Dedifferentiated amniotic fluid mesenchymal stem cell (primary cell): ENCODE measurements around the gene FGF1.

Experiments used
- DNase-seq: peaks from one replicate; pipeline ENCODE4 v3.0.0-alpha.2; 2016; ENCODE audit errors: extremely low spot score

Gene FGF1

GRCh38 chr5:142578161-142578830 lies 107.6 kb downstream of the FGF1 start:
- no peak for DNase-seq

GRCh38 chr5:142576804-142577203 lies 109.1 kb downstream of the FGF1 start:
- no peak for DNase-seq

GRCh38 chr5:142576303-142576702 lies 109.6 kb downstream of the FGF1 start:
- DNase-seq = no peak

GRCh38 chr5:142572006-142572405 lies 113.9 kb downstream of the FGF1 start:
- DNase-seq = no peak

DNA sequence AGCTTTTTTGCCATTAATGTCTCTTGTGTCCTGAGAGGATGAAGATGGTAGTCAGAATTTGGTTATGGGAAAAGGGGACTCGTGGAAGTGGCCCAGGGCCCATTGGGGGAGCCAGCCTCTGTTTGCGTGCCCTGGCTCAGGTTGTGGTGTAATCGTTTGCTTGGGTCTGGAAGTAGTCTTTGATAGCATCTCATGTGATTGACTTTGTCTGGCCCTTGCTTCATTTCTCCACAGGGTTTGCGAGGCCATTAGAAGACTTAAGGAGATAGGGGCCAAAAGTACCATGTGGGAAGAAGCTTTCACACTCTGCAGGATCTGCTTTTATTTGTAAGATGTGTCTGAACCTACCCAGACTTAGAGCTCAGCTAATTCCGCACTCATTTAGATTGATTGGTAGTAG lies 114.5 kb downstream of the FGF1 start:
- DNase-seq = no peak

DNA sequence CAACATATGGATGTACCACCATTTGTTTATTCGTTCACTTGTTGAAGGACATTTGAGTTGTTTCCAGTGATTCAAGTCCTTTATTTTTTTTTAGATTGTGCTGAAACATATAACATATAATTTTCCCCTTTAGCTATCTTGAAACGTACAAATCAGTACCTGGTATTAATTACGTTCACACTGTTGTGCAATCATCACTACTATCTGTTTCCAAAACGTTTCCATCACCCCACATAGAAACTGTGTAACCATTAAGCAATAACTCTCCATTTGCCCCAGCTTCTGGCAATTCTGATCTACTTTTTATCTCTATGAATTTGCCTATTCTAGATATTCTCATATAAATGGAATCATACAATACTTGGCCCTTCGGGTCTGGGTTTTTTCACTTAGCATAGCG lies 116.0 kb downstream of the FGF1 start:
- DNase-seq = no peak

DNA sequence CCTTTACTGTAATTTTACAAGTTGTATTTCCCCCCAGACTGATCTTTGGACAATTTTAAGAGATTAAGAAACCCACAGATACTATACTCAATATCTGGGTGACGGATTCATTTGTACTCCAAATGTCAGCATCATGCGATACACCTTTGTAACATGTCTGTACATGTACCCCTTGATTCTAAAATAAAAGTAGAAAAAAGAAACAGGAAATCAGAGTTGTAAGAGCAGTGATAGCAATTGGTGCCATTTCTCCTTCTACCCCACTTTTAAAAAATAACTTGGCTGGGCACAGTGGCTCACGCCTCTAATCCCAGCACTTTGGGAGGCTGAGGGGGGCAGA lies 116.9 kb downstream of the FGF1 start:
- no peak for DNase-seq

GRCh38 chr5:142568283-142568995 lies 117.5 kb downstream of the FGF1 start:
- no peak for DNase-seq

DNA sequence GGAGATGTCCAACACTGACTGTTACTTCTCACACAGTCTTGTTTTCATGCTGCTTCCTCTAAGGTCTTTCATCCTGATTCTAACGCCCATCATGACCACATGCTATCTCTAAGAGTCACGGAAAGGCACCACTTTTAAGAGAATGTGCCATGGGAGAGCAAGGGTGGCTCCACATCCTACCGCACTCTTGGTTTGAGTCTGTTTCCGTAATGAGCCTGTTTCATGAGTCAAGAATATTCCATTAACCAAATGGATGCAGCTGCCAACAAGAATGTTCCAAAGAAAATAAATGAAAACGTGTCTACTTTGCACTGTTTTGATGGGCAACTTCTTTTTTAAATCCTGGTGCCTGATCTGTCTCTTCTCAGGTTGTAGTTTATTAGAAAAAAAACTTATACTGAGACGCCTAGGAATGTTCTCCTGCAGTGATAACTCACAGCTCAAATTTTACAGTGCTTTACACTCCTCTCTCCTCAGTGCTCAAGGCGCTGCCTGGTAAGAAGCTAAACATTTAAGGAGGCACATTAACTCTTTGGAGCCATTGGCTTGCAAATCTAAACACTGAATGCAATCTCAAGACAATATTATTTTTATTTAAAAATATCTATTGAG lies 124.3 kb downstream of the FGF1 start:
- no peak for DNase-seq

- no peak for DNase-seq
Observed at GRCh38 chr5:142561029-142561428, 124.9 kb downstream of the FGF1 start.

GRCh38 chr5:142552107-142552506 lies 133.8 kb downstream of the FGF1 start:
- no peak for DNase-seq

DNA sequence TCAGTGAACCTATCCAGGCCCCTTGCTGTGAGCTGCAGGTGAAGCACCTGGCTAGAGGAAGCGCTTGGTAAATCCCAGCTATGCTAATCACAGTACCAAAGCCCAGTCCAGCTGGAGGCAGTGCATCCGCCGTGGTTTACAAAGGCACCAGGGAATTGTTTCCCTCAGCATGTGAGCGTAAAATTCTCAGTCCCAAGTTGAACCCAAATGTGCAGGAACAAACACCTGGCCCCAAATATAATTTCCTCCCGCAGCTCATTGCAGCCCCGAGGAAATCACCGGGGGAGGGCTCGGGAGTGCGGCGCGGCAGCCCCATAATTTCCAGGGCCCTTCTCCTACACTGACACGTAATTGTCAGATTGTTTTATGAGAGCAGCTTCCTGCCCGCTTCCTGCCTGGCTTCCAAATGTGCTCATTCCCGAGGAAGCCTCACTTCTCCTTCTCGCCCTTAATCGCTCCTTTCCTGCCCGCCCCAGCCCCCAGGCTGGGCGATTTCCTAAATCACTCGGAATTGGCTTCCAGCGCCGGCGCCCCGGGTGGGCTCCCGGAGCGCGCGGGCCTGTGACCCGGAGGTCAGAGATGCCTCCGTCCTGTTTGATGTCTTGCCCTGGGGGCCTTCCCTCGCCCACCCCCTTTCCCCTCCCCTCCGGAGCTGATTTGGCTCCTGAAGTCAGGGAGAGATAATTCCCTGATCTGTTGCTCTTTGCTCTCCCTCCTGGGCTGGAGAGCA lies 134.4 kb downstream of the FGF1 start:
- DNase-seq = no peak

GRCh38 chr5:142550471-142550870 lies 135.4 kb downstream of the FGF1 start:
- no peak for DNase-seq

- no peak for DNase-seq
Observed at GRCh38 chr5:142549834-142550233, 136.1 kb downstream of the FGF1 start.

GRCh38 chr5:142548739-142549275 lies 137.1 kb downstream of the FGF1 start:
- peak; percentile 95 for DNase-seq

DNA sequence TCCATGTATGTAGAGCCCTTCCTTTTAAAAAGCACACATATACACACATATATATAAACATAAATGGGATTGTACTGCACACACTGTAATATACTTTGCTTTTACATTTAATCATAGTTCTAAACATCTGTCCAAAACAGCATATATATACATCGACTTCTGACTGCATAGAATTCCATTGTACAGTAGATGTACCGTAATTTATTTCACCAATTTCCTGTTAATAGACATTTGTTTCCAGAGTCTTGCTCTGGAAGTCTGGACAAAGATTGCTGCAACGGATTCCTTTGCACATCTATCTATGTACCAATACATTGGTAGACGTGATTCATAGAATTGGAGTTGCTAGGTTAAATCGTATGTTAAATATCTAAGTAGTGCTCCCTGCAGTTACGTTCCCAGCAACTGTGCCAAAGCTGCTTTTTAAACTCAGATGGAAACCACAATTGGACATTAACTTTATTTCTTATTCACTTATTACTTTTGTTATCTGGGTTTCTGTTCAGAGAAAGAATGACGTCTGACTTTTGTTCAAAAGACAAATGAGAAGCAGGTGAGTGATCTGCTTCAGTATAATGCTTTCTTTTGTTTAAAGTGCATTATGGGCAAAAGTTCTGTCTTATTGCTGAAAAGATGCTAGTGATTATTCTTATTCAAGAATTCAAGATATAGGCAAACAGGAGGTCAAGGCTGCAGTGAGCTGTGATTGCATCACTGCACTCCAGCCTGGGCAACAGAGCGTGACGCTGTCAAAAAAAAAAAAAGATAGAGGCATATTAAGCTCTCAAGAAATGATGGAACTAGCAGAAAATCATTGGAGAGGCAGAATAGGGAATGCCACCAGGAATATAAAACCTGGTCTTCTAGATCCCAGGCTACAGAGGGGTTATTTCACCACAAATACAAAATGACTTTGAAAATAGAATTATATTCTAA lies 138.2 kb downstream of the FGF1 start:
- no peak for DNase-seq

DNA sequence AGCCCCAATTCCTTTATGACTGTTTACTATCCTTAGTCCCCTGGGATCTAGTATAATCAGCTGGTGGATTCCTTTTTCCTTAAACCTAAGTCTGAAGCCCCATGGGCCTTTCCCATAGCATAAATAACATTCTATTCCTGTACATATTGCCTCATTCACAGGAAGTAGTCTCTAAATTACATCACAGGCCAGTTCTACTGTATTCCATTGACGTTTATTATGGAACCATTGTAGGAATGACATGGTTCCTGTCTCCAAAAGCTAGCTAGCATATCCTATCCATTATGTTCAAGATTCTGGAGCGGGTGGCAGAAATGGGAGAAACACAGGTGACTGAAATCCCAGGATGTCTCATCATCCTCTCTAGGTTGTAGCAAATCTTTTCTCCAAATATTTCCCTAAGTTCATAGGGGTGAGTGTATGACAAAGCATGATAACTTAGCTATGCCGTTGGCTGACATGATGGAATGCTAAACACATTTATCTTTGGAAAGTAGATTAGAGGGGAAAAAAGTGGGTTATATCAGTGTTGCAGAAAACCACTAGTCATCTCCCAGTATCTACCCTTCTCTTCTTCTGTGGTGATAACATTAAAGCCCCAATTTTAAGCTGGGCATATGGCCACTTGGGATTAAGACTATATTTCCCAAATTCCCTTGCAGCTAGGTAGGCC lies 140.1 kb downstream of the FGF1 start:
- DNase-seq = no peak

- no peak for DNase-seq
Observed at GRCh38 chr5:142544946-142545649, 140.8 kb downstream of the FGF1 start.

DNA sequence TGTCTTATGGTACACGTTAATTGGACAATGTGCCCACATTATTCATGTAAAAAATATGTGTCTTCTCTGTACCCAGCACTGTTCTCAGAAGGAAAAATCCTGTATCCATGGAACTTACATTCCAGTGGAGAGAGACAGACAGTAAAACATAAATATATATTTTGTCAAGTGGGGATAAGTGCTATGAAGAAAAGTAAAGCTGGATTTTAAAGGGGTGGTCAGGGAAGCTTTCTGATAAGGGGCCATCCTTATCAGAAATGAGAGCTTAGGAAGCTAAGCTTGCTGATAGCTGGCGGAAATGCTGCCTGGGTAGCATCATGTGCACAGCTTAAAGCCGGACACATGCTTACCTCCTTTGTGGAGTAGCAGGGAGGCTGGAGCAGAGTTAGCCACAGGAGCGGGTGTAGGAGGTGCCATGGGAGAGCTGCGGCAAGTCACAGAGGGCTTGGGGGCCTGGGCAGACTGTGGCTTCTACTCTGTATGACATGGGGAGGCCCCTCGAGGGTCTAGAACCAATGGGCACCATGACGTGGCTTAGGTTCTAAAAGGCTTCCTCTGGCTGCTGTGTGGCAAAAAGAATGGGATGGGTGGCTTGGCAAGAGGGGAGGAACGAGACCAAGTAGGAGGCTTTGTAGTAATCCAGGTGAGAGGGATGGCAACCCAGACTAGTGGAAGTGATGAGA lies 141.7 kb downstream of the FGF1 start:
- no peak for DNase-seq
